CD4-positive, alpha-beta T cell treated with Interleukin-4 for 1 hour (primary cell): Measurements from ENCODE around the gene TRAF4.
"Not testable (repeated sequence)": the region's sequence is repeated elsewhere in the genome, so short reads cannot be mapped to it uniquely, and the experiment has no call there.

Experiments
- DNase-seq, 2 donors: peaks; one replicate each; pipeline ENCODE4 v3.0.0-alpha.2; 2020 to 2022

Gene TRAF4

GRCh38 chr17:28716740-28717577 is 26.9 kb upstream of the TRAF4 start:
- no peak for DNase-seq

GRCh38 chr17:28717578-28718332 is 26.1 kb upstream of the TRAF4 start, which contains the start of gene RAB34:
RAB34 (minus strand) TSS chr17:28717868; CDS start chr17:28717266, 602 bp downstream.
- DNase-seq: peak in 1 of 2 donors; percentile 37

- DNase-seq: no peak
Measured at GRCh38 chr17:28718333-28719020, 25.3 kb upstream of the TRAF4 start.

GRCh38 chr17:28719021-28719433 is 24.8 kb upstream of the TRAF4 start:
- DNase-seq: no peak

- DNase-seq: peak in 1 of 2 donors; percentile 43
Measured at GRCh38 chr17:28720247-28720996, 23.4 kb upstream of the TRAF4 start.

- not testable (repeated sequence) for DNase-seq
Measured at GRCh38 chr17:28720997-28721329, 22.8 kb upstream of the TRAF4 start.

GRCh38 chr17:28722417-28723158 is 21.2 kb upstream of the TRAF4 start:
- no peak for DNase-seq

- no peak for DNase-seq
Measured at GRCh38 chr17:28723159-28723835, 20.5 kb upstream of the TRAF4 start.

- DNase-seq: not testable (repeated sequence)
Measured at GRCh38 chr17:28723836-28724499, 19.8 kb upstream of the TRAF4 start.

GRCh38 chr17:28724500-28725165 is 19.2 kb upstream of the TRAF4 start:
- no peak for DNase-seq

GRCh38 chr17:28725166-28725659 is 18.6 kb upstream of the TRAF4 start:
- no peak for DNase-seq

GRCh38 chr17:28725660-28726225 is 18.1 kb upstream of the TRAF4 start:
- DNase-seq: no peak

GRCh38 chr17:28726226-28726626 is 17.6 kb upstream of the TRAF4 start, which contains the start of gene TLCD1:
TLCD1 (minus strand) TSS chr17:28726233; CDS start chr17:28726097, 136 bp downstream.
- peak; percentile 58 to 75 for DNase-seq

- DNase-seq: peak; percentile 91 to 92
Measured at GRCh38 chr17:28726627-28727491, 17.0 kb upstream of the TRAF4 start.

GRCh38 chr17:28728364-28729200 is 15.2 kb upstream of the TRAF4 start, which contains the start of gene NEK8:
NEK8 (plus strand) TSS chr17:28728788; CDS start chr17:28728814, 26 bp downstream.
- DNase-seq: peak; percentile 96 to 97

- DNase-seq: no peak
Measured at GRCh38 chr17:28729950-28730330, 13.9 kb upstream of the TRAF4 start.

- DNase-seq: no peak
Measured at GRCh38 chr17:28733346-28733745, 10.5 kb upstream of the TRAF4 start.
